ELR (cell line): Measurements from ENCODE around the gene MACROD2.

Source experiments
- DNase-seq: peaks from one replicate; pipeline ENCODE4 v3.0.0-alpha.2; 2015; ENCODE audit warnings: low read depth

The MACROD2 gene

GRCh38 chr20:16014436-16014835 is 2019.1 kb downstream of the MACROD2 start:
- no peak for DNase-seq

- peak; percentile 43 for DNase-seq
These were observed 2022.3 kb downstream of the MACROD2 start for GRCh38 chr20:16017656-16018055.

DNA sequence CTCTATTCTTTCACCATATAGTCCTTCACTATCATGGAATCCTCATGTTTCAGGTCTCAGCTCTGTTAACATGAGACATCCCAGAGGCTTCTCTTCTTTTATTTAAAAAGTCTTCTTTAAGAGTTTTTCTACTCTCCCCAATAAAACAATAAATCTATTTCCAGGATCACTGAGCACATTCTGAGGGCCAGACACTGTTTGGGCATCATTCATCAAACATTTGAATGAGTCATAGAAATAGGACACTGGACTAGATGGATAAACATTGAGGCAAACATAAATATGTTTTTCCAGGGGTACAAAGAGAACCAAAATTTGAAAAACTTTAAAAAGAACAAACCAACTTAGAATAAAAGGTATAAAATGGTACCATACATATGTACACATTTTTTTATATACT is 2023.6 kb downstream of the MACROD2 start:
- peak; percentile 40 for DNase-seq

GRCh38 chr20:16020971-16021370 is 2025.7 kb downstream of the MACROD2 start:
- DNase-seq: peak; percentile 77

GRCh38 chr20:16025084-16025483 is 2029.8 kb downstream of the MACROD2 start:
- no peak for DNase-seq

GRCh38 chr20:16027686-16028085 is 2032.4 kb downstream of the MACROD2 start:
- DNase-seq: no peak

DNA sequence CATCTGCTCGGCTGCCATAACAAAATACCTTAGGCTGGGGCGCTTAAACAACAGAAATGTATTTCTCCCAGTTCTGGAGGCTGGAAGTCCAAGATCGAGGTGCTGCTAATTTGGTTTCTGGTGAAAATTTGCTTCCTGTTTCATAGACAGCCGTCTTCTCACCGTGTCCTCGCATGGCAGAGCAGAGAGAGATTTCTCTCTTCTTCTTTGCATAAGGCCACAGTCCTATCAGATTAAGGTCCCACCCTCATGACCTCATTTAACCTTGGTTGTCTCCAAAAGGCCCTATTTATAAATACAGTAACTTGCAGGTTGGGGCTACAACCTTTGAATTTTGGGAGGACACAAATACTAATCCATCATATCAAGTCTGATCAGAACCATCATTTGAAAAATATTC is 2033.6 kb downstream of the MACROD2 start:
- no peak for DNase-seq

DNA sequence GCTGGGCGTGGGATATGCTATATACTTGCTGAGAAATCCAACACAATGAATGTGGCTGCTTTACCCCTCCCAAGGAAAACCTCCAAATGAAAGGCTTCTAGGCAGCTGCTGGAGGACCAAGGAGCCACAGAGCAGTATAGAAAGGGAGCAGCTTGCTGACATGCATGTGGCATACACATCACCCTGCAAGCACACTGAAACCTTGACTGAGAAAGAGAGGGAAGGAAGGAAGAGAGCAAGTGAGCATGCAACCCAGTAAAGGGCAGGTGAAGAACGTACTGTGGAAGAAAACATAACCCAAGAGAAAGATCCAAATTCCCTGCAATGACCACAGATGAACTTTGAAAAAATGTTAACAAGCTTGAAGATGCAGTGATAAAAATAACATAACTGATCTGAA is 2034.9 kb downstream of the MACROD2 start:
- DNase-seq: no peak

- no peak for DNase-seq
These were observed 2040.3 kb downstream of the MACROD2 start for GRCh38 chr20:16035576-16035975.

GRCh38 chr20:16036331-16036730 is 2041.0 kb downstream of the MACROD2 start:
- no peak for DNase-seq

GRCh38 chr20:16040742-16041141 is 2045.4 kb downstream of the MACROD2 start:
- DNase-seq: no peak

GRCh38 chr20:16042731-16043130 is 2047.4 kb downstream of the MACROD2 start:
- no peak for DNase-seq

DNA sequence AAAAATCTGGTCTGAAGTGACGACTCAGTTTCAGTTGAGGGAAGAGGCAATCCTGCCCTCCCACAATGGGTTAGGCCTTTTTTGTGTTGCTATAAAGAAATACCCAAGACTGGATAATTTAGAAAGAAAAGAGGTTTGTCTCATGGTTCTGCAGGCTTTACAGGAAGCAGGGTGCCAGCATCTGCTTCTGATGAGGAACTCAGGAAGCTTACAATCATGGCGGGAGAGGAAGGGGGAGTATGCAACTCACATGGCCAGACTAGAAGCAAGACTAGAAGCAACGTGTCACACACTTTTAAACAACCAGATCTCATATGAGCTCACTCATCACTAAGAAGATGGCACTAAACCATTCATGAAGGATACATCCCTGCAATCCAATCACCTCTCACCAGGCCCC is 2048.6 kb downstream of the MACROD2 start:
- DNase-seq: no peak

GRCh38 chr20:16048876-16049275 is 2053.6 kb downstream of the MACROD2 start:
- no peak for DNase-seq

GRCh38 chr20:16049529-16050093 is 2054.3 kb downstream of the MACROD2 start:
- DNase-seq: no peak

GRCh38 chr20:16050366-16050765 is 2055.1 kb downstream of the MACROD2 start:
- no peak for DNase-seq

DNA sequence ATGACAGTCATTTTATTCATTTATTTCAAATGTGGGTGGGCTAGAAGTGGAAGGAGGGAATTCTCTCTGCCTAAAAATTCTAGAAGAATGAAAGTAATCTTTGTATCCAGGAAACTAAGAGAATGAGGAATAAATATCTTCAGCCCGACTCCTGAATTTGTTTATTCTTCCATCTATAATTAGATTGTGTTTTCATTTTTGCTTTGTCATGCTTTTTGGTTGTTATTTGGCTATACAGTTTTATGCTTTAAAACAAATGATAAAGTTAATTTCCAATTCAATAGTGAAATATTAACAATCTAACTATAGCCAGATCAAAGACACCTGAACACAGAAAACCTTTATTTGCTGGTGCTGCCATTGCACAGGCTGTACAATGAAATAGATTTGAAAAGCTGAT is 2056.7 kb downstream of the MACROD2 start:
- DNase-seq: no peak

- DNase-seq: no peak
These were observed 2057.1 kb downstream of the MACROD2 start for GRCh38 chr20:16052456-16052855.

DNA sequence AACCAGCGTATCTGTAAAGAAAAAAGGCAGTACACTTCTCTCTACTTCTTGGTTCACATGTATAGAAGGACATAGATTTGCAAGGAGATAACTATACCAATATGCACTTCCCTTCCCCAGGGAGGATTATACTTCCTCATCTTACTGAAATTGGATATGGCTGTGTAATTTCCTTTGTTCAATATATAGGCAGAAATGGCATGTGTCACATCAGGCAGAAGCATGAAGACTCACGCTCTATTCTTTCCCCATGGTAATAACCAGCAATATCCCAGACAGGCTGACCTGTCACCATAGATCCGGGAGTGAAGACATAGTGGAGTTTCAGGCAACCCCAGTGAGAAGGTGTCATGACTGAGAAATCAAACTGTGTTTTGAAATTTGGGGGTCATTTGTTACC is 2059.7 kb downstream of the MACROD2 start:
- DNase-seq: no peak

GRCh38 chr20:16057651-16058050 is 2062.3 kb downstream of the MACROD2 start:
- no peak for DNase-seq

GRCh38 chr20:16058268-16058667 is 2063.0 kb downstream of the MACROD2 start:
- no peak for DNase-seq

- no peak for DNase-seq
These were observed 2064.5 kb downstream of the MACROD2 start for GRCh38 chr20:16059841-16060240.

GRCh38 chr20:16061351-16061750 is 2066.0 kb downstream of the MACROD2 start:
- DNase-seq: no peak

- no peak for DNase-seq
These were observed 2067.6 kb downstream of the MACROD2 start for GRCh38 chr20:16062661-16063581.
